GM10266 (cell line): ENCODE results near the gene CCR5AS.

Experiments used
- DNase-seq: peaks from one replicate; pipeline ENCODE4 v3.0.0; 2012; ENCODE audit errors: extremely low spot score
- TF ChIP-seq, protein P1 (sequence below): IDR thresholded peaks from 2 replicates; pipeline ENCODE4 v1.5.1; 2012; ENCODE audit warnings: mild to moderate bottlenecking, low read depth; ENCODE audit not compliant: control insufficient read depth, insufficient read depth; ENCODE audit errors: missing control alignments

Gene CCR5AS

DNA sequence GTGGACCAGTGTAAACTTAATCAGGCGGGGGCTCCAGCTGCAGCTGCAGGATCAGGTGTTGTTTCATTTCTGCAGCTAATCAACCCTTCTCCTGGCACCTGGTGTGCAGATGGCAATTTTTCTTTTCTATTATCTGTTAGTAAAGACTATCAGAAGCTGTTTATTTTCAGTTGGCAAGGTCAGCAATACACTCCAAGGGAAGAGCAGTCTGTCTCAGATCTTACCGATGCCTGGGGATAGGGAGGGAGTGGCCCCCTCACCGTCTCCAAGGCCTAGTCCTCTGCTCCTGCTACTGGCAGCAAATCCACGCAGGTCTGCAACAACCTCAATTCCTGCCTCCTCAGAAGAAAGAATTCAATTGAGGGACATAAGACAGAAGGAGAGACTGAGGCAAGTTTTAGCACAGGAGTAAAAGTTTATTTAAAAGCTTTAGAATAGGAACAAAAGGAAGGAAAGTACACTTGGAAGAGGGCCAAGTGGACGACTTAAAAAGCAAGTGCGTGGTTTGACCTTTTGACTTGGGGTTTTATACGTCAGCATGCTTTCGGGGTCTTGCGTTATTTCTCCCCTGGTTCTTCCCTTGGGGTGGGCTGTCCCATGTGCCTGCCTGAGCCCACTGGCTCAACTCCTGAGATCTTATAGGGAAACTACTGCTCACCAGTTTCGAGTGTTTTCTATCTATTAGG is 9.4 kb upstream of the CCR5AS start:
- DNase-seq, result no peak
- TF ChIP-seq, protein P1, sequence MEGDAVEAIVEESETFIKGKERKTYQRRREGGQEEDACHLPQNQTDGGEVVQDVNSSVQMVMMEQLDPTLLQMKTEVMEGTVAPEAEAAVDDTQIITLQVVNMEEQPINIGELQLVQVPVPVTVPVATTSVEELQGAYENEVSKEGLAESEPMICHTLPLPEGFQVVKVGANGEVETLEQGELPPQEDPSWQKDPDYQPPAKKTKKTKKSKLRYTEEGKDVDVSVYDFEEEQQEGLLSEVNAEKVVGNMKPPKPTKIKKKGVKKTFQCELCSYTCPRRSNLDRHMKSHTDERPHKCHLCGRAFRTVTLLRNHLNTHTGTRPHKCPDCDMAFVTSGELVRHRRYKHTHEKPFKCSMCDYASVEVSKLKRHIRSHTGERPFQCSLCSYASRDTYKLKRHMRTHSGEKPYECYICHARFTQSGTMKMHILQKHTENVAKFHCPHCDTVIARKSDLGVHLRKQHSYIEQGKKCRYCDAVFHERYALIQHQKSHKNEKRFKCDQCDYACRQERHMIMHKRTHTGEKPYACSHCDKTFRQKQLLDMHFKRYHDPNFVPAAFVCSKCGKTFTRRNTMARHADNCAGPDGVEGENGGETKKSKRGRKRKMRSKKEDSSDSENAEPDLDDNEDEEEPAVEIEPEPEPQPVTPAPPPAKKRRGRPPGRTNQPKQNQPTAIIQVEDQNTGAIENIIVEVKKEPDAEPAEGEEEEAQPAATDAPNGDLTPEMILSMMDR, result no peak

GRCh38 chr3:46414739-46415138 is 7.9 kb upstream of the CCR5AS start:
- TF ChIP-seq, protein P1, result no peak
- DNase-seq, result no peak

GRCh38 chr3:46413951-46414350 is 7.1 kb upstream of the CCR5AS start:
- no peak for DNase-seq
- TF ChIP-seq, protein P1, result no peak

- TF ChIP-seq, protein P1, result no peak
- DNase-seq, result no peak
Measured at GRCh38 chr3:46412786-46413298, 6.0 kb upstream of the CCR5AS start.

GRCh38 chr3:46411271-46411670 is 4.4 kb upstream of the CCR5AS start:
- TF ChIP-seq, protein P1, result no peak

DNA sequence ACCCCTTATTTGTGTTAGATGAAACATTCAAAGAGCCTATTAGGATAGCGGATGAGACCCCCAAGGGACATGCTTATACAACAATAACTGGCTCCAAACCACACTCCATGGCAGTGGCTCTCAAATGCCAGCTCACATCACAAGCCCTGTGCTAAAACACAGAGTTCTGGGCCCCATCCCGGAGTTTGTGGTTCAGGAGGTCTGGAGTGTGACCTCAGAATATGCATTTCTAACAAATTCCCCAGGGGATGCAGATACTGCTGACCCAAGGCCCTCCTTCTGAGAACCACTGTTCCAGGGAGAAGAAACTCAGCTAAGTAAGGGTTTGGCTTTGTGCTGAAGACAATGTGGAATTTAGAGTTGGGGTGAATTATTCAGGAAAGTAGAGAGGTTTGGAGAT is 3.8 kb upstream of the CCR5AS start:
- no peak for DNase-seq
- TF ChIP-seq, protein P1, result no peak

More at GRCh38 chr3:46411271-46411670, 4.4 kb upstream of the CCR5AS start:
- DNase-seq, result no peak

DNA sequence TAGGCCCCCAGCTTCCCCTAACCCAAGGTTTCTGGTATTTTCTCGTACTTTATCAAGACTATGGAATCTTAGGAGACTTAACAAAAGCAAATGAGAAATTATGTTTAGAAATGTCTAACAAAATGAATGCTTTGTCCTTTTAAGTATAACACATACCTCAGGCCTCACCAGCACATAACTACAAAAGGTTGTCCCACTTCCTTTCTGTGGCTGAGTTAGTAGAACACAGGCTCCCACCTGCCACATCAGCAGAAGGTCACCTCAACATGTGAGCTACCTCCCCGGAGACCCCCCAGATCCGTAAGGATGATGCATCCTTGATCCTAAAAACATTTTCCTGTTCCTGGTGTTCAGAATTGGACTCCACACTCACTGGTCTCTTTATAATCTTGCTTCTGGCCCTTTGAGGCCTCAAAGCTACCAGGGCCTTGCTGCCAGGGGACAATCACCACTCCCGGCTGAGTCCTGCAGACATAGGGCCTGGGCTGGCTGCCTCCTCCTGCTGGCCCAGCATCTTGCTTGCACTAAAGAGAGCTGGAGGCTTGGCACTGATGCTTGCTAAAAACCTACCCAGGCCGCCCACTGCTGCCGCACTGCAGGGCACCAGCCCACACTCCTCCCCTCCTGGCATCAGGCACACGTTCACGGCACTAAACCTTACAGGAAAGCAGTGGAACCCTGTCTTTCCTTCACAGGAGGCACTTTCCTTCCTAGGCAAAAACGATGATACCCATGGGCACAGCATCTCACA is 3.0 kb upstream of the CCR5AS start:
- TF ChIP-seq, protein P1, result no peak
- DNase-seq, result no peak
